ENCODE data around the gene GTF3A.
A peak's percentile ranks its signal among the peaks of the same experiment; 100 is the strongest.

The GTF3A gene

DNA sequence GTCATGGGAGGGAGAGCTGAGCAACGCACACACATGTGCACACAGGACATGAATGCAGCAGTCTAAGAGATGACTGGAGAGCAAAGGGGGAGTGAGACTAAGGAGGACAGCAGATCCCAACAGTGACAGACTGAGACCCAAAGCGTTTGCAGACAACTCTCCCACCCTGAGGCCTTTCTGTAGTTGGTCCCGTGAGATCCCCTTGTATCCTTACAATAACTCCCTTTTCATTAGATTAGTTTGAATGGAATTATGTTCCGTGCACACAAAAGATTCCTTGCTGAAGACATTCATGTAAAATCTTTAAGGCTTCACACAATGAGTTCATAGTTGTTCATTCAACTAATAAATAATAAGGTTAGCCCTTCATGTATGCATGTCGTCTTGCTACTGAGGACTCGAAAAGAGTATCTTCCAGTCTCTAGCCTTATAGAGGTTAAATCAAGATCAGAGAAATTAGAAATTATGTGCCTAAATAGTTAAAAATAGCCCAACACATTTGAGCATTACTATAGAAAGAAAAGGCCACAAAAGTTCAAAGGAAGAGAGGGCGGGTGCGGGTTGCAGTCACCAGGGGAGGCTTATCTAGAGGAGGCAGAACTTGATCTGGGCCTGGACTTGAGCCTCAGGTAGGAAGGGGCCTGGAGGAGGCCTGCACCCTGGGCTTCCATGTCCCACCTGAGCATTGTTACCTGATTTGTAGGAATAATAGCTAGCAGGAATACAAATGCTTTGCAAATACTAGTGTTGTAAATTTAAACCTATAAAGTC is 3.1 kb upstream of the GTF3A start:
- H3K27me3 ChIP-seq (ENCODE audit: insufficient read depth, poor library complexity, severe bottlenecking): no peaks in the 10 kb centered on the region
- no peak for TF ChIP-seq REST (IDR thresholded peaks at IDR 0.05; ENCODE audit: insufficient replicate concordance, low read depth)
- TF ChIP-seq SPI1 (IDR thresholded peaks at IDR 0.05; ENCODE audit: borderline replicate concordance, low read depth): no peak
- TF ChIP-seq GABPA (IDR thresholded peaks at IDR 0.05; ENCODE audit: low read depth): no peak
- TF ChIP-seq CTCF (IDR thresholded peaks at IDR 0.05; ENCODE audit: insufficient read depth, low read length): no peak
- TF ChIP-seq POLR2AphosphoS5 (IDR thresholded peaks at IDR 0.05; ENCODE audit: low read depth): no peak
- no peak for DNase-seq (ENCODE audit: low read depth in 1 of 2, low spot score in 1 of 2)
- no peak overlapping the region for H3K27ac ChIP-seq (replicated peaks)
- H3K4me3 ChIP-seq (replicated peaks; ENCODE audit: insufficient read depth, low read length): no peak overlapping the region

DNA sequence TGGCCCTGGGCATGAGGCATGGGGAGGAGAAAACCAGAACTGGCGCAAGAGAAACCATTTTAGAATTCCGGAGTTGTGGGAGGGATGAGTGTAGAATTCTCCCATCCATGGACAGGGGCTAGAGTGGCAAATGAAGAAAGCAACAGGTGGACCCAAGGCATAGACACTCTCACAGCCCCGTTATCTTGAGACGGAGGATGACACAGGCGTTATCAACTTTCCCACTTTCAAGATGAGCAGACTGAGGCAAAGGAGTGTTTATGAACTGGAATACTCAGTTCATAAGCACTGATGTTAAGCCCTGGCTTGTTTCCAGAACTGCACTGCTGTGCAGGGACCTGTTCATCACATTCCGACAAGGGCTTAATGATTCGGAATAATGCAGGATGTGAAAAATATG is 1.1 kb upstream of the GTF3A start:
- no peak overlapping the region for H3K4me3 ChIP-seq (replicated peaks; ENCODE audit: insufficient read depth, low read length)
- TF ChIP-seq REST (IDR thresholded peaks at IDR 0.05; ENCODE audit: insufficient replicate concordance, low read depth) (no peak), CTCF (IDR thresholded peaks at IDR 0.05; ENCODE audit: insufficient read depth, low read length) (no peak), POLR2AphosphoS5 (IDR thresholded peaks at IDR 0.05; ENCODE audit: low read depth) (no peak), GABPA (IDR thresholded peaks at IDR 0.05; ENCODE audit: low read depth) (no peak)
- H3K27me3 ChIP-seq (ENCODE audit: insufficient read depth, poor library complexity, severe bottlenecking): no peaks in the 10 kb centered on the region
- no peak for DNase-seq (ENCODE audit: low read depth in 1 of 2, low spot score in 1 of 2)
- H3K27ac ChIP-seq (replicated peaks): no peak overlapping the region

GRCh38 chr13:27425158-27425917 is 919 bp downstream of the GTF3A start:
- TF ChIP-seq REST (IDR thresholded peaks at IDR 0.05; ENCODE audit: insufficient replicate concordance, low read depth) (no peak), GABPA (IDR thresholded peaks at IDR 0.05; ENCODE audit: low read depth) (no peak), SPI1 (IDR thresholded peaks at IDR 0.05; ENCODE audit: borderline replicate concordance, low read depth) (no peak), POLR2AphosphoS5 (IDR thresholded peaks at IDR 0.05; ENCODE audit: low read depth) (no peak), CTCF (IDR thresholded peaks at IDR 0.05; ENCODE audit: insufficient read depth, low read length) (no peak)
- no peak for DNase-seq (ENCODE audit: low read depth in 1 of 2, low spot score in 1 of 2)
- Histone ChIP-seq H3K4me3 (replicated peaks; ENCODE audit: insufficient read depth, low read length) (peak overlapping the region; percentile 73), H3K27me3 (ENCODE audit: insufficient read depth, poor library complexity, severe bottlenecking) (no peaks in the 10 kb centered on the region), H3K27ac (replicated peaks) (peak overlapping the region; percentile 91)
